ENCODE data around the gene CACNA1C. TPM values are rescaled to one million over a fixed set of nuclear protein-coding genes. Genes with fewer than 3 reads are reported as not detected.
A peak's percentile ranks its signal among the peaks of the same experiment; 100 is the strongest.

Gene CACNA1C
- 102 TPM for total RNA-seq

GRCh38 chr12:2052826-2053678, at the start of gene CACNA1C:
CACNA1C (plus strand) TSS chr12:2052987; CDS start chr12:2053563, 576 bp downstream.
- intact Hi-C loops (cut with DNase I), result loop anchor here (2.0 to 5.0 kb wide), 3 partner anchors 110 to 530 kb away; no protein-coding TSS in a partner anchor
- Histone ChIP-seq H3K27me3 (no peaks in the 10 kb centered on the region), H3K4me3 (peak within 1 kb of the TSS; percentile 60 to 99), H3K9me3 (no peaks in the 10 kb centered on the region), H3K36me3 (no peaks in the 10 kb centered on the region), H3K4me1 (peaks cover 12 to 19% of the 10 kb centered on the region in 2 donors), H3K27ac (peak within 1 kb of the TSS; percentile 89 to 99)
- peak in 1 of 2 donors; percentile 78 for DNase-seq (ENCODE audit: low spot score in 2 of 2)
- TF ChIP-seq CTCF (IDR thresholded peaks at IDR 0.05), result peak; percentile 14 to 63 (median 48)

GRCh38 chr12:2003676-2004112, 49.1 kb upstream of the CACNA1C start:
- Histone ChIP-seq H3K4me3 (peak overlapping the region; percentile 87 to 97), H3K27me3 (no peaks in the 10 kb centered on the region), H3K4me1 (peaks cover 7 to 15% of the 10 kb centered on the region in 2 donors), H3K27ac (peak overlapping the region; percentile 89 to 95), H3K36me3 (no peaks in the 10 kb centered on the region), H3K9me3 (no peaks in the 10 kb centered on the region)
- no peak for DNase-seq (ENCODE audit: low spot score in 2 of 2)
- TF ChIP-seq CTCF (IDR thresholded peaks at IDR 0.05), result no peak
- intact Hi-C loops (cut with DNase I), result loop anchor here (2.0 kb wide), 2 partner anchors 31 to 67 kb away; no protein-coding TSS in a partner anchor

- TF ChIP-seq CTCF (IDR thresholded peaks at IDR 0.05), result peak in 1 of 3 experiments; percentile 2
- H3K36me3 ChIP-seq, result no peaks in the 10 kb centered on the region
- H3K27ac ChIP-seq, result peak within 1 kb of the TSS; percentile 89 to 95
- peak within 1 kb of the TSS; percentile 87 to 97 for H3K4me3 ChIP-seq
- peaks cover 7 to 15% of the 10 kb centered on the region in 2 donors for H3K4me1 ChIP-seq
- no peaks in the 10 kb centered on the region for H3K9me3 ChIP-seq
- intact Hi-C loops (cut with DNase I), result loop anchor here (2.0 kb wide), 2 partner anchors 30 to 68 kb away; no protein-coding TSS in a partner anchor
- no peaks in the 10 kb centered on the region for H3K27me3 ChIP-seq
- peak; percentile 90 to 98 for DNase-seq (ENCODE audit: low spot score in 2 of 2)
Measured at GRCh38 chr12:2004113-2004929, 48.5 kb upstream of the CACNA1C start, which contains the start of gene DCP1B. DCP1B (minus strand) TSS chr12:2004457; CDS start chr12:2004431, 26 bp downstream.

- no peak overlapping the region for H3K4me3 ChIP-seq
Measured at GRCh38 chr12:2008677-2009076, 44.1 kb upstream of the CACNA1C start.

More at GRCh38 chr12:2008677-2009076, 44.1 kb upstream of the CACNA1C start:
- Histone ChIP-seq H3K4me1 (peaks cover 0 to 4% of the 10 kb centered on the region in 2 donors), H3K36me3 (no peaks in the 10 kb centered on the region), H3K9me3 (no peaks in the 10 kb centered on the region), H3K27ac (no peak overlapping the region), H3K27me3 (no peaks in the 10 kb centered on the region)
- DNase-seq (ENCODE audit: low spot score in 2 of 2), result no peak
- TF ChIP-seq CTCF (IDR thresholded peaks at IDR 0.05), result no peak
- intact Hi-C loops (cut with DNase I), result loop anchor here (5.0 kb wide), 1 partner anchor 41 kb away; no protein-coding TSS in a partner anchor
